Dedifferentiated amniotic fluid mesenchymal stem cell (primary cell): Measurements from ENCODE around the gene TENM4.

Source experiments
- DNase-seq: peaks from one replicate; pipeline ENCODE4 v3.0.0-alpha.2; 2016; ENCODE audit errors: extremely low spot score

Gene TENM4

DNA sequence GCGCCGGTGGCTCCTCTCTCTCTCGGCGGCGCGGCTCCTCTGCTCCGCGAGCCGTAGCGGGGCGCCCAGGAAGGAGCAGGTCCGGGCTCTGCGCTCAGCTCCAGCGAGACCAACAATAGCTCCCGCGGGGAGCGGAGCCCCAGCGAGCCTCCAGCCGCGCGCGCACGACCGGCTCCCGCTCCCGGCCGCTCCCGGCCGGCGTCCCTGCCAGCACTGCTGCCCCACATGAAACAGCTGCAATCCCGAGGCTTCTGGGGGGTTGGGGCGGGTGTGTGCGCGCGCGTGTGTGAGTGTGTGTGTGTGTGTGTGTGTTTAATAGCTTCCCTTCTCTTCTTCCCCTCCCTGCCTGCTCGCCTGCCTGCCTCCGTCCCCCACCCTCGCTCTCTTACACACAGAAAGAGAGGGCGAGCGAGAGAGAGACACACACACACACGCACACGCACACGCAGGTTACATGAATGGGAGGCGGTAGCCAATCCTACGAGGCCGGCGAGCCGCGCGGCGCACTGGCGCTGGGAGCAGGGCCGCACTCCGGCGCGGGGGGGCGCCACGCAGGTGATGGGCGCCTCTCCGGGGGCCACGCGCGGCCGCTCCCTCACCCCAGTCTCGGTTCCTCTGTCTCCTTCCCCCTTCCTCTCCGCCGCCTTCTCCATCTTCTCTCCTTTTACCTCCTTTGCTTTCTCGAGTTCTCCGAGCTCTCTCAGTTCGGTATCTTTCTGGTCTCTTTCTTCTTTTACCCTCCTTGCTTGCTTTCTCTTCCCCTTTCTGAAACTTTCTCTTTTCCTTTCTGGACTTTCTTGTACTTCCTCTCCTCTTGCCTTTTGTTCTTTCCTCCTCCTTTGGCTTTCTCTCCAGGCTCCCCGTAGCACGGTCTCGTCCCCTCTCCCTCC, at the start of gene TENM4:
Gene TENM4, minus strand, starts transcription at position 460 of the 890 bp plus-strand sequence. CDS start 371,086 bp downstream, outside the sequence.
- DNase-seq = peak; percentile 40

DNA sequence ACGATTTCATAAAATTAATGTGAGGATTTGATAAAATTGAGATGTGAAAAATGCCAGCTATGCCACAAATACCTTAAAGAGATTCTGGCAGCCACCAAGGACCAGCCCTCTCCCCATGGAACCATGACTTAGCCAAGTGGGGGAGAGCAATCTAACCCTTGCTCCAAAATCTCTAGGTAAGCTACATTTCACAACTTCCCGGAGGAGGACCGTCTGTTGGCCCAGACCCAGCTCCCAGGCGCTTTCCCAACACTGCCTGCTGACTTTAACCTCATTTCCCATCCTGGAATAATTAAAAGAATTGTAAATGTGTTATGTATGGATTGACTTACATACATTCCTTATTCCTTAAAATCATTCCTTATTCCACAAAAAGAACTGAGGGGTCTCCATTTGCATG, 47.5 kb upstream of the TENM4 start:
- DNase-seq = no peak

DNA sequence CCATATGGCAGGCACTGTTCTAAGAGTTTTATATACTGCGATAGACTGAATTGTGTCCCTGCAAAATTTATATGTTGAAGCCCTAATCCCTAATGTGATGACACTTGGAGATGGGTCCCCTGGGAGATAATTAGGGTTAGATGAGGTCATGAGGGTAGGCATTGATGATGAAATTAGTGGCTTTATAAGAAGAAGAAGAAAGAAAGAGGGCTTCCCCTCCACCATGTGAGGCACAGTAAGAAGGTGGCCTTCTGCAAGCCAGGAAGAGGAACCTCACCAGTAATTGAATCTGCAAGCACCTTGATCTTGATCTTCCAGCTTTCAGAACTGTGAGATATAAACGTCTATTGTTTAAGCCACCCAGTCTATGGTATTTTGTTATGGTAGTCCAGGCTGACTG, 46.6 kb upstream of the TENM4 start:
- no peak for DNase-seq

GRCh38 chr11:79486242-79486984, 45.6 kb upstream of the TENM4 start:
- no peak for DNase-seq

DNA sequence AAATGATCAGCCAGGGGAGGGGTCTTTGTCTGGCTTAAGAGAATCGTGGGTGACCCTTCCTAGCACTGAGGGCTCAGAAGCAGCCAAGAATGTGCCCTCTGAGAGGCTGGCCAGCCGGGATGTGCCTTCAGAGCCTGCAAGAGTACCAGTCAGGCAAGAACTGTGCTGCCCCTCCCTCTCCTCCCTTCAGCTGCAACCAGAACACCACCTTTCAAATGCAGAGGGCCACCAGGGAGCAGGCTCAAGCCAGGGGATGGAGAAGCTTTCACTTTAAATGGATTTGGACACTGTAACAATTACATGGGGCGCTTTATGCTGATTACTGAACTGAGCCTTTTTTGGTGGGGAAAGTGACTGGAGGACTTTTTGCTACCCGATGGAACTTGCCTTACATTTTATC, 44.9 kb upstream of the TENM4 start:
- DNase-seq = no peak

GRCh38 chr11:79484872-79485271, 44.0 kb upstream of the TENM4 start:
- DNase-seq = no peak

DNA sequence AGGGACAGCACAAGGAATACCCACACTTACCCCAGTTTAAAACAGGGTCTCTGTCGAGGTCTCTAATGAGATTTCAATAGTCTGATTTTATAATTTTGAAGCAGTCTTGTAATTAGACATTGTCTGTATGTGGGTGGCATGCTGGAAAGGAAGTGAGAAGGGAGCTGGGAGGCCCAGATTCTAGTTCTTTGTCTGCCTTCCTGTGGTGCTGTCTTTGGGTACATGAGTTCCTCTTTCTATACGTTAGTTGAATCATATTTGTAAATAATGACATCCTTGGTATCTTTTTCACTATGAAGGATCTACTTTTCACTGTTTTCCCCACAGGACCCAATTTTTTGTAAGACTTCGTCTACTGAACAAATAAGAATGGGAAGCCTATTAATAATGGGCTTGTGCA, 42.0 kb upstream of the TENM4 start:
- DNase-seq = no peak

DNA sequence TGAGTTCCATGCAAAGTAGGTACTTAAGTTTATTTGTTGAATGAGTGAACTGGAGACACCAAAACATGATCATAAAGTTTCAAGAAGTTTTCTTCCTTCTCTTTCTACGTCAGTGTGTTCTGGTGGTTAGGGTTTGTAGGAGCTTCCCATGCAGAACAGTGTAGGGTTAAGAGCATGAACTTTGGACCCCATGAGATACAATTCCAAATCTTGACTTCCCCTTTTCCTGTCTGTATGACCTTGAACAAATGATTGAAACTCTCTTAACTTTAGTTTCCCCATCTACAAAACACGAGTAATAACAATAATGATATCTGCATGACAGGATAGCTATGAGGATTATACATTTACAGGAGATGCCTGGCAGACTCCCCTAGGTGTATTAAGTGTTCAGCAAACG, 41.0 kb upstream of the TENM4 start:
- DNase-seq = no peak

GRCh38 chr11:79480864-79481263, 40.0 kb upstream of the TENM4 start:
- no peak for DNase-seq

DNA sequence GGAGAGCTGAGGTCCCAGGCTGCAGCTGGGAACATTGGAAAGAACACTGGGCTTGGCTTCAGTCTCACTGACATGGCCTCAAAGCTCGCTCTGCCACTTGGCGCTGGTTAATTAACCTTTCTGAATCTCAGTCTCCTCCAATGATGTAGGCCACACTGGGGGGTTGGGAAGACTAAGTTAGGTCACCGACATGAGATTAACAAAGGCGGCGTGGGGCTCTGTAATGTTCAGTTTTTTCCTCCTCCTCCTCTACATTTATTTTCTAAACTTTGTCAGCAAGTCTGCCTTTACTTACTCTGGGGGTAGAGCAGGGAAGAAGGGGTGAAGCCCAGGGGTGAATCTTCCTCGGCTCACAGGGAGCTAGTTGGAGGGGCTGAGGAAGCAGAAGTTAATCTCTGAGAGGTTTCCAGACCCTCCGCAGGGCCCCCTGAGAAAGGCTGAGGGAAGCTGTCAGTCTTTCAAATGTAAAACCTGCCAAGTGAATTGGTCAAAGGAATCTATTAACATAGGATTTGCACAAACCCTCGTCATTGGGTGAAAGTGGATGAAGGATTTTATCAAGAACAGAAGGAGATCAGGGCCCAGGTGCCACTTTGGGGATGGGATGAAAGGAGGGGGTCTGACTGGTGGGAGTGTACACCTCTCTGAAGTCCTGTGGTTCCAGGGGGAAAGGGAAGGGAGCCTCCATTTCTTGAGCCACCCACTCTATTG, 32.1 kb upstream of the TENM4 start:
- no peak for DNase-seq

- no peak for DNase-seq
These were observed 30.4 kb upstream of the TENM4 start for GRCh38 chr11:79471071-79471844.

DNA sequence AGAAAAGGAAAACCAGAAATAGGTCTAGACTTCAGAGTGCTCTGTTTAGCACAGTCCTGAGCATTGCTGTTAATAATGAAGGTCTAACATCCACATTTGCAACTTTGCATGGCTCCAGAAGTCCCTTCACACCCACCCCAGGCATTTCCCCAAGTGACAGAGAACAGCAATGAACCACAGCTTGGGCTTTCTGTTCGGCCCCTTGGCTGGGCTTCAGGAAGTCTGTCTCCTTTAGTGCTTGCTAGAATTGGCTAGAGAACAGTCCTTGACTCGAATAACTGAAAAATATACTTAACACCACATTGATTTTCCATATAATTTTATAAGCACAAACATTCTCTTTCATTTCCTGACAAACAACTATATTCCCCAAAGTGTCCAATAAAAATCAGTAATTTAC, 29.3 kb upstream of the TENM4 start:
- DNase-seq = no peak

DNA sequence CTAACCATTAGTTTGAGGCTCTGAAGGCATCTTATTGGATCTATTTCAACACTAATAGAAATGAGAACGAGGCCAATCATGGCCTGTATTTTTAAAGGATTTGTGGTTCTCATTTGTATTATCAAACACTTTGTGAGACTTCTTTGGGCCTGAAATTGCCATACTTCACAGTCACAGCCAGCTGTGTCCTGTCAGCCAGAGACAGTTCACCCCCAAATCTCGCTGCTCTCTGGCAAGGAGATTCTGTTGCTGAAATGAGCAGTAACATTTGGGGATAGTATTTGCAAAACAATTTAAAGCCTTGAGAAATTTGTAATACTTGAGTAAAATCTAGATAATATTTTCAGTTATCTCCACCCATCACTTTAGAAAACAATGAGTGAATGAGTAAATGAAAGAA, 26.9 kb upstream of the TENM4 start:
- no peak for DNase-seq

GRCh38 chr11:79466411-79466810, 25.6 kb upstream of the TENM4 start:
- peak; percentile 66 for DNase-seq

DNA sequence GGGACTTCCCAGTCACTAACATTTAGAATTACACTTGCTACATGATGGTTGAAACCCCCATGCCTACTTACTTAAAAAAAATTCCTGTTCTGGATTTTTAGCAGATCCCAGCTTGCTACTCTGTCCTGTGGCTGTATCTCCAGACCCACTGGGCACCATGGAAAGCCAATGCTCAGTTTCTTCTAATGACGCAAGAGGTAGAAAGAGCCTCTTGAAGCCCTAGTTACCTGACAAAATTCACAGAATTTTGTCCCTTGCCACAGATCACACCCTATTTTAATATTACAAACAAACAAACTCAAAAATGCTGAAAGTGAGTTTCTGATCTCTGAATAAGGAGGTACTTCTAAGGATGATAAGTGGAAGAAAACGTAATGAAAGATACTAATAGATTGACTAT, 24.3 kb upstream of the TENM4 start:
- DNase-seq = no peak

DNA sequence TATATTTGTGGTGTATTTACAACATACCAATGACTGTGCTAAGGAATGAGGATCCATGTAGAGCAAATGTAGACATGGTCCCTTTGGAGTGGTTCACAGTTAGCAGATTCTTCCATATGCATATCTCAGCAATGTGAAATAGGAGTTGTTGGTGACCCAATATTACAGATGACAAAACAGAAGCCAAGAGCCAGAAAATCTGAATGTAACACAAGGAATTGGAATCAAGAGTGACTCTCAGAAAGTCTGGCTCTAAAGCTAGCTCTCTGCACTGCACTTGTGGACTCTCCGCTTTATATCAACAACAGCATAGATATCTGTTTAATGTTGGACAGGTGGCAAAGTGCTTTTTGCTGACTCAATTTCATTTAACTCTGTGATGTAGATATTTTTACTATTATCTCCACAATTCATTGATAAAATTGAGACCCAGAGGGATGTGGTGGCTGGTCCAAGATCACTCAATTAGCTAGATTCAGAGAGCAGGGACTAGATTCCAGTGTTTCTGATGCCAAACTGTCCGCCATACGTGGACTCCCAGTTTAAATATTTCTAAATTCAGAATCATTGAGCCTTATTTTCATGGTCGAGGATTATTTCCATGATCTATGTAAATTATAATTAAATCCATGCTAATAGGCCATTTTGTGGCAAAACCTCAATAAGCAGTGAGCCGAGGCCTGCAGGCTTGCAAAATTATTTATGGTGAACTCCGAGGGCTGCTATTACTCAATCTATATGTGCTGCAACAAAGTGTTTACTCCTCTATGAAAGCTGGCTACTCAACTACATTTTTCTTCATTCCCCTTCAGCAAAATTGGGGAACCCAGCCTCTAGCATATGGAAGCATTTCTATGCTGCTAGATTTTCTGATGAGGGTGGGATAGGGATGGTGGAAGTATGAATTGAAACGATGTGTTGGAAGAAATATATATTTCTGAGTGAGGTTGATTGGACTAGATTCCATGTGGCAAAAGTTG, 21.1 kb upstream of the TENM4 start:
- no peak for DNase-seq

DNA sequence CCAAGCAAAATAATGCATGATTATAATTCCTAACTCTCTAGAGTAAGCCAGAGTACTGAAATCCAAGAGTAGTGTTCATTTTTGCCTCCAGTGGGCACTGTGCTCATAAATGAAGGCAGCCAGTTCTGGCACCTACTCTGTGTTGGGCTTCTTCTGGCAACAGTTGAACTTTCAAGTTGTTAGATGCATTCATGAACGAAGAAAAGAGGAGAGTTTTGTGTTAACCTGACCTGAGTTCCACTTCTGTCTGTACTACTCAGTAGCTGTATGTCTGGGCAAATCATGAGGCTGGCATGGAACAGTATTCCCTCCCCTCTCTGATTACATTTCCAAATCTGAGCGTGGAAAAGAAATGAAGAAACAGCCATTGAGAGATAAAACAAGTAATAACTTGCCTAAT, 20.3 kb upstream of the TENM4 start:
- DNase-seq = peak; percentile 27

- no peak for DNase-seq
These were observed 17.9 kb upstream of the TENM4 start for GRCh38 chr11:79458709-79459108.

DNA sequence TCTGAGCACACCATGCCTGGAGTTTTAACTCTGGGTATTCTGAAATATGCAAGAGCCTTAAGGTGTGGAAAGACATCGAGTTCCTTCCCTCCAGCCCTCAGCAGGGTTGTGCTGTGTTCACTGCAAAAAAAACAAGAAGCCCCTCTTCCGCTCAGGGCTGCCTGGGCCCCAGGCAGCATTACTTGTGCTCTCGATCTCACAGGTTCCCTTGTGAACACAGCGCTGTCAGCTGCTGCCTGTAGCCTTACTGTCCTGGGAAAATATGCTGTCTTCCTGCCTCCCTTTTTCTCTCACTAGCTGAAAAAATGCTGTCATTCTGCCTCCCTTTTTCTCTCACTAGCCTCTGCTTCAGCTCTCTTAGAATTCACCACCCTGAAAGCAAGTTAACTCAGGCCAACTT, 15.7 kb upstream of the TENM4 start:
- DNase-seq = no peak

DNA sequence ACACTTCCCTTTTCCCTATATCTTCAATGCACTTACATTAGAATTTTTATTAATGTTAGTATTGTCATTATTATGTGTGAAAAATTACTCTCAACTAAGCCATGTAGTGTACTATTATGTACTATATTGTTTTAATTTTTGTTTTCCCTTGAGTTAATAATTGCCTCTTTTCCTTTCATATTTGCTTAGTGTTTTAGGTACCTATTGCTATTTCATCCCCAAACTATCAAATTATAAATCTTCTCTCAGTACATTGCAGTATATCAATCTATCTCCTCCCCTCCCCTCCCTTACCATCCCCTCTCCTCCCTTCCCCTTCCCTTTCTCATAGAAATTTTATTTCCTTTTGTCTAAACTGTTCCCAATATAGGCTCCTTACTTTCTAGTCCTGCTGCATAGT, 12.8 kb upstream of the TENM4 start:
- DNase-seq = no peak

- DNase-seq = no peak
These were observed 8.2 kb upstream of the TENM4 start for GRCh38 chr11:79449040-79449439.
